Measurements from ENCODE around the gene C11orf97.

C11orf97 gene

DNA sequence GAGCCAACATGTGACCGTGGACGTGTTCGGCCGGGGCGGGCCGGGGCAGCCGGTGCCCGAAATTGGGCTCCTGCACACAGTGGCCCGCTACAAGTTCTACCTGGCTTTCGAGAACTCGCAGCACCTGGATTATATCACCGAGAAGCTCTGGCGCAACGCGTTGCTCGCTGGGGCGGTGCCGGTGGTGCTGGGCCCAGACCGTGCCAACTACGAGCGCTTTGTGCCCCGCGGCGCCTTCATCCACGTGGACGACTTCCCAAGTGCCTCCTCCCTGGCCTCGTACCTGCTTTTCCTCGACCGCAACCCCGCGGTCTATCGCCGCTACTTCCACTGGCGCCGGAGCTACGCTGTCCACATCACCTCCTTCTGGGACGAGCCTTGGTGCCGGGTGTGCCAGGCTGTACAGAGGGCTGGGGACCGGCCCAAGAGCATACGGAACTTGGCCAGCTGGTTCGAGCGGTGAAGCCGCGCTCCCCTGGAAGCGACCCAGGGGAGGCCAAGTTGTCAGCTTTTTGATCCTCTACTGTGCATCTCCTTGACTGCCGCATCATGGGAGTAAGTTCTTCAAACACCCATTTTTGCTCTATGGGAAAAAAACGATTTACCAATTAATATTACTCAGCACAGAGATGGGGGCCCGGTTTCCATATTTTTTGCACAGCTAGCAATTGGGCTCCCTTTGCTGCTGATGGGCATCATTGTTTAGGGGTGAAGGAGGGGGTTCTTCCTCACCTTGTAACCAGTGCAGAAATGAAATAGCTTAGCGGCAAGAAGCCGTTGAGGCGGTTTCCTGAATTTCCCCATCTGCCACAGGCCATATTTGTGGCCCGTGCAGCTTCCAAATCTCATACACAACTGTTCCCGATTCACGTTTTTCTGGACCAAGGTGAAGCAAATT, 33.3 kb downstream of the C11orf97 start:
- peak overlapping the region; percentile 83 for H3K9ac ChIP-seq (ENCODE audit: low read length)
- H3K27me3 ChIP-seq (ENCODE audit: insufficient read depth, low read length, poor library complexity), result no peaks in the 10 kb centered on the region

DNA sequence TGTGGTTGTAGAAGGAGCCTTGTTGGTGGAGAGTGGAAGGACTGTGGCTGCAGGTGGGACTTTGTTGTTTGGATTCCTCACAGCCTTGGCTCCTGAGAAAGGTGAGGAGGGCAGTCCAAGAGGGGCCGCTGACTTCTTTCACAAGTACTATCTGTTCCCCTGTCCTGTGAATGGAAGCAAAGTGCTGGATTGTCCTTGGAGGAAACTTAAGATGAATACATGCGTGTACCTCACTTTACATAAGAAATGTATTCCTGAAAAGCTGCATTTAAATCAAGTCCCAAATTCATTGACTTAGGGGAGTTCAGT, 33.9 kb downstream of the C11orf97 start:
- Histone ChIP-seq H4K8ac (ENCODE audit: low read depth, low read length) (no peak overlapping the region), H3K79me1 (ENCODE audit: low read length) (no peaks in the 10 kb centered on the region), H3K27me3 (ENCODE audit: insufficient read depth, low read length, poor library complexity) (no peaks in the 10 kb centered on the region), H3K4me2 (ENCODE audit: low read length) (peak overlapping the region; percentile 29), H4K5ac (ENCODE audit: low read length) (no peak overlapping the region), H3K18ac (ENCODE audit: low read length) (no peak overlapping the region), H3K4ac (ENCODE audit: low read depth, low read length) (no peak overlapping the region), H2BK120ac (ENCODE audit: low read depth, low read length) (no peak overlapping the region), H2BK15ac (replicated peaks; ENCODE audit: low read depth) (no peak overlapping the region), H3K4me1 (ENCODE audit: control insufficient read depth, low read depth, low read length) (no peaks in the 10 kb centered on the region), H3K23ac (ENCODE audit: low read length) (no peak overlapping the region), H3K36me3 (ENCODE audit: control insufficient read depth, insufficient read depth, low read length) (no peaks in the 10 kb centered on the region), H3K56ac (ENCODE audit: low read length) (peak overlapping the region; percentile 27), H2AK5ac (ENCODE audit: low read length) (no peak overlapping the region), H3K4me3 (ENCODE audit: low read length) (no peak overlapping the region), H3K27ac (ENCODE audit: low read depth, low read length) (no peak overlapping the region), H2BK5ac (ENCODE audit: low read length) (no peak overlapping the region), H3K79me2 (ENCODE audit: control insufficient read depth, insufficient read depth, low read length) (no peaks in the 10 kb centered on the region), H3K9ac (ENCODE audit: low read length) (peak overlapping the region; percentile 42)
- DNase-seq, result no peak
- no CpG with 5 or more reads among the region's 2 CpGs for WGBS (ENCODE audit: extremely low coverage, insufficient coverage, low lambda C conversion rate)

More for the DNA sequence above, 33.3 kb downstream of the C11orf97 start:
- H3K18ac ChIP-seq (ENCODE audit: low read length), result no peak overlapping the region
- H3K36me3 ChIP-seq (ENCODE audit: control insufficient read depth, insufficient read depth, low read length), result no peaks in the 10 kb centered on the region
- no peak for DNase-seq
- H2BK15ac ChIP-seq (replicated peaks; ENCODE audit: low read depth), result no peak overlapping the region
- WGBS (ENCODE audit: extremely low coverage, insufficient coverage, low lambda C conversion rate), result no CpG with 5 or more reads among the region's 54 CpGs
- H3K23ac ChIP-seq (ENCODE audit: low read length), result peak overlapping the region; percentile 48
- H3K4me3 ChIP-seq (ENCODE audit: low read length), result peak overlapping the region; percentile 48
- peak overlapping the region; percentile 73 for H3K4me2 ChIP-seq (ENCODE audit: low read length)
- no peak overlapping the region for H3K27ac ChIP-seq (ENCODE audit: low read depth, low read length)
- no peak overlapping the region for H2BK120ac ChIP-seq (ENCODE audit: low read depth, low read length)
- no peak overlapping the region for H2AK5ac ChIP-seq (ENCODE audit: low read length)
- H3K79me2 ChIP-seq (ENCODE audit: control insufficient read depth, insufficient read depth, low read length), result no peaks in the 10 kb centered on the region
- peak overlapping the region; percentile 99 for H3K56ac ChIP-seq (ENCODE audit: low read length)
- H3K79me1 ChIP-seq (ENCODE audit: low read length), result no peaks in the 10 kb centered on the region
- no peaks in the 10 kb centered on the region for H3K4me1 ChIP-seq (ENCODE audit: control insufficient read depth, low read depth, low read length)
- no peak overlapping the region for H4K8ac ChIP-seq (ENCODE audit: low read depth, low read length)
- no peak overlapping the region for H2BK5ac ChIP-seq (ENCODE audit: low read length)
- H3K4ac ChIP-seq (ENCODE audit: low read depth, low read length), result no peak overlapping the region
- H4K5ac ChIP-seq (ENCODE audit: low read length), result no peak overlapping the region

DNA sequence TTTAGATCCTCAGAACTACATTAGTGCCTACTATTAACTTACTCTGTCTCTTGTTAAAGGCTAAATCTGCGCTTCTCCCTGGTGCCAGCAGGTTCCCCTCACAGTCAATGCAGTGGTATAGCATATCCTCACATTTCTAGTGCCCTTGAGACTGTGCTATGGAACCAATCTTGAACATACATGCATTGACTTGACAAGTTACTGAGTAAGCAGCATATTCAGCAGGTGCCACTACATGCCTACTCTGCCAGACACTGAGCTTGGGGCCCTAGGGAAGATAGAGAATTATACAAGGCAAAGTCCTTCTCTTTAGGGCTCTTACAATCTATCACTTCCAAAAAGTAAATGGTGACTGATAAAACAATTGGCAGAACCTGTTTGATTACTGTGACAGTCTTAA, 34.6 kb downstream of the C11orf97 start:
- no peak overlapping the region for H4K5ac ChIP-seq (ENCODE audit: low read length)
- H2AK5ac ChIP-seq (ENCODE audit: low read length), result no peak overlapping the region
- no peak overlapping the region for H2BK120ac ChIP-seq (ENCODE audit: low read depth, low read length)
- H2BK5ac ChIP-seq (ENCODE audit: low read length), result no peak overlapping the region
- no peak overlapping the region for H3K23ac ChIP-seq (ENCODE audit: low read length)
- H3K36me3 ChIP-seq (ENCODE audit: control insufficient read depth, insufficient read depth, low read length), result no peaks in the 10 kb centered on the region
- no peak overlapping the region for H3K18ac ChIP-seq (ENCODE audit: low read length)
- no peak for DNase-seq
- H4K8ac ChIP-seq (ENCODE audit: low read depth, low read length), result no peak overlapping the region
- no peak overlapping the region for H3K56ac ChIP-seq (ENCODE audit: low read length)
- H3K79me1 ChIP-seq (ENCODE audit: low read length), result no peaks in the 10 kb centered on the region
- H3K27me3 ChIP-seq (ENCODE audit: insufficient read depth, low read length, poor library complexity), result no peaks in the 10 kb centered on the region
- H3K4ac ChIP-seq (ENCODE audit: low read depth, low read length), result no peak overlapping the region
- no peak overlapping the region for H3K4me2 ChIP-seq (ENCODE audit: low read length)
- no peak overlapping the region for H2BK15ac ChIP-seq (replicated peaks; ENCODE audit: low read depth)
- no peak overlapping the region for H3K9ac ChIP-seq (ENCODE audit: low read length)
- no CpG with 5 or more reads among the region's 1 CpG for WGBS (ENCODE audit: extremely low coverage, insufficient coverage, low lambda C conversion rate)
- no peak overlapping the region for H3K4me3 ChIP-seq (ENCODE audit: low read length)
- no peaks in the 10 kb centered on the region for H3K4me1 ChIP-seq (ENCODE audit: control insufficient read depth, low read depth, low read length)
- H3K79me2 ChIP-seq (ENCODE audit: control insufficient read depth, insufficient read depth, low read length), result no peaks in the 10 kb centered on the region
- H3K27ac ChIP-seq (ENCODE audit: low read depth, low read length), result no peak overlapping the region

DNA sequence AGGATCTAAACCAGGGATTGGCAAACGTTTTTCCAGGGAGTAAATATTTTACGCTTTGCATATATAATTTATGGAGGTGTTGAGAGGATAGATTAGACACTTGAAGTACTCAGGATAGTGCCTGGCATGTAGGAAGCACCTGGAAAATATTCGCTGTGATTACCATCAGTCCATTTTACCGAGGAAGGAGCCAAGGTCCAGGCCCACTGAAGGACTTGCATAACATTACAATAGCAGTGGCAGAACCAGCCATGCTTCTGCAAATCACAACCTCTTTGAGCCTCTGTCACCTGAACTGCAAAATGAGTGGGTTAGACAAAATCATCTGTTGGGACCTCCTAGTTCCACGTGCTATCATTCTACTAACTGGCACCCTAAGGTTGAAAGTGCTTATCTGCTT, 36.9 kb downstream of the C11orf97 start:
- H2AK5ac ChIP-seq (ENCODE audit: low read length), result no peak overlapping the region
- H3K4me1 ChIP-seq (ENCODE audit: control insufficient read depth, low read depth, low read length), result no peaks in the 10 kb centered on the region
- no peak overlapping the region for H3K56ac ChIP-seq (ENCODE audit: low read length)
- WGBS (ENCODE audit: extremely low coverage, insufficient coverage, low lambda C conversion rate), result no CpG with 5 or more reads among the region's 5 CpGs
- DNase-seq, result no peak
- no peak overlapping the region for H3K9ac ChIP-seq (ENCODE audit: low read length)
- H3K4ac ChIP-seq (ENCODE audit: low read depth, low read length), result no peak overlapping the region
- H2BK5ac ChIP-seq (ENCODE audit: low read length), result no peak overlapping the region
- H4K8ac ChIP-seq (ENCODE audit: low read depth, low read length), result no peak overlapping the region
- H3K23ac ChIP-seq (ENCODE audit: low read length), result no peak overlapping the region
- H2BK120ac ChIP-seq (ENCODE audit: low read depth, low read length), result no peak overlapping the region
- H3K18ac ChIP-seq (ENCODE audit: low read length), result no peak overlapping the region
- H2BK15ac ChIP-seq (replicated peaks; ENCODE audit: low read depth), result no peak overlapping the region
- H4K5ac ChIP-seq (ENCODE audit: low read length), result no peak overlapping the region
- no peaks in the 10 kb centered on the region for H3K36me3 ChIP-seq (ENCODE audit: control insufficient read depth, insufficient read depth, low read length)
- H3K27ac ChIP-seq (ENCODE audit: low read depth, low read length), result no peak overlapping the region
- H3K27me3 ChIP-seq (ENCODE audit: insufficient read depth, low read length, poor library complexity), result no peaks in the 10 kb centered on the region
- no peak overlapping the region for H3K4me3 ChIP-seq (ENCODE audit: low read length)
- no peaks in the 10 kb centered on the region for H3K79me2 ChIP-seq (ENCODE audit: control insufficient read depth, insufficient read depth, low read length)
- no peaks in the 10 kb centered on the region for H3K79me1 ChIP-seq (ENCODE audit: low read length)
- no peak overlapping the region for H3K4me2 ChIP-seq (ENCODE audit: low read length)

DNA sequence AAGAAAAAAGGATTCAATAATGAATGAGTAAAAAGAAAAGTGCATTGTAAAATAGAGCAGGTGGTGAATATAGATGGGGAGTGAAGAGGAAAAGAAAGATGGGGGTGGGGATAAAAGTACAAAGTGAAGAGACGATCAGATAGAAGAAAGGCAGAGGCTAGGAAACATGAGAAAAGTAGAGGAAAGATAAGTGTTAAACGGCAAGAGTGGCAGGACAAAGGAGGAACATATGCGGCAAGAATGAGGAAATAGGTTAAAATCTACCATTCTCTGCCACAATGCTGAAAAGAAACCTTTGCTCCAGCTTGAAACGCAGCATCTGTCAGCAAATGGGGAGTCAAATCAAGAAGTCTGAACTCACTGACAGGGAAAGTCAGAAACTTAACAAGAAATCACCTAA, 38.3 kb downstream of the C11orf97 start:
- no peak for DNase-seq
- Histone ChIP-seq H3K4me2 (ENCODE audit: low read length) (no peak overlapping the region), H4K5ac (ENCODE audit: low read length) (no peak overlapping the region), H3K4ac (ENCODE audit: low read depth, low read length) (no peak overlapping the region), H3K56ac (ENCODE audit: low read length) (no peak overlapping the region), H3K4me3 (ENCODE audit: low read length) (no peak overlapping the region), H3K27me3 (ENCODE audit: insufficient read depth, low read length, poor library complexity) (no peaks in the 10 kb centered on the region), H2AK5ac (ENCODE audit: low read length) (no peak overlapping the region), H4K8ac (ENCODE audit: low read depth, low read length) (no peak overlapping the region), H3K18ac (ENCODE audit: low read length) (no peak overlapping the region), H2BK120ac (ENCODE audit: low read depth, low read length) (no peak overlapping the region), H3K4me1 (ENCODE audit: control insufficient read depth, low read depth, low read length) (no peaks in the 10 kb centered on the region), H3K36me3 (ENCODE audit: control insufficient read depth, insufficient read depth, low read length) (no peaks in the 10 kb centered on the region), H2BK15ac (replicated peaks; ENCODE audit: low read depth) (no peak overlapping the region), H3K79me2 (ENCODE audit: control insufficient read depth, insufficient read depth, low read length) (no peaks in the 10 kb centered on the region), H3K27ac (ENCODE audit: low read depth, low read length) (no peak overlapping the region), H2BK5ac (ENCODE audit: low read length) (no peak overlapping the region), H3K23ac (ENCODE audit: low read length) (no peak overlapping the region), H3K79me1 (ENCODE audit: low read length) (no peaks in the 10 kb centered on the region), H3K9ac (ENCODE audit: low read length) (no peak overlapping the region)
- 100% methylated on average over 1 of the region's 4 CpGs for WGBS (ENCODE audit: extremely low coverage, insufficient coverage, low lambda C conversion rate)

DNA sequence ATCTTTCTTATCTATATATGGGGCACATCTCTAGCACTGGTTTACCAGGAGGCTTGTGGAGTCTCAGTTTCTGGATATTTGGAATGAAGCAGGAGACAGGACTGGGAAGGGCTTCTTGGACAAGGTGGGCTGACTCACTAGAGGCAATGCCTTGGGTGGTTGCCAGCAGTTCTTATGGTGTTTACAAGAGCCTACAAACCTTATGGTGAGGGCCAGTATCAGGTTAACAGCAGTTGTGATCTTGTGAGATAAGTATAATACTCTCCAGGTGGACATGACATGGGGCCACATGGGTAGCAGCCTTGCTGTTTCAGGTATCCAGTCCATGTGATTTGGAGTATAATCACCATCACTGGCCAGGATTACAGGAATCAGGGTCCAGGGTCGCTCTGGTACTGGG, 41.7 kb downstream of the C11orf97 start:
- no peak for DNase-seq
- H2BK5ac ChIP-seq (ENCODE audit: low read length), result no peak overlapping the region

More for the DNA sequence above, 41.7 kb downstream of the C11orf97 start:
- Histone ChIP-seq H3K18ac (ENCODE audit: low read length) (no peak overlapping the region), H2AK5ac (ENCODE audit: low read length) (no peak overlapping the region), H3K9ac (ENCODE audit: low read length) (no peak overlapping the region), H3K4me3 (ENCODE audit: low read length) (no peak overlapping the region), H3K27ac (ENCODE audit: low read depth, low read length) (no peak overlapping the region), H3K56ac (ENCODE audit: low read length) (no peak overlapping the region), H3K4me2 (ENCODE audit: low read length) (no peak overlapping the region), H3K4me1 (ENCODE audit: control insufficient read depth, low read depth, low read length) (no peaks in the 10 kb centered on the region), H3K79me1 (ENCODE audit: low read length) (no peaks in the 10 kb centered on the region), H3K27me3 (ENCODE audit: insufficient read depth, low read length, poor library complexity) (no peaks in the 10 kb centered on the region), H4K8ac (ENCODE audit: low read depth, low read length) (no peak overlapping the region), H3K23ac (ENCODE audit: low read length) (no peak overlapping the region), H3K79me2 (ENCODE audit: control insufficient read depth, insufficient read depth, low read length) (no peaks in the 10 kb centered on the region), H3K4ac (ENCODE audit: low read depth, low read length) (no peak overlapping the region), H3K36me3 (ENCODE audit: control insufficient read depth, insufficient read depth, low read length) (no peaks in the 10 kb centered on the region), H4K5ac (ENCODE audit: low read length) (no peak overlapping the region), H2BK120ac (ENCODE audit: low read depth, low read length) (no peak overlapping the region), H2BK15ac (replicated peaks; ENCODE audit: low read depth) (no peak overlapping the region)
- no CpG with 5 or more reads among the region's 1 CpG for WGBS (ENCODE audit: extremely low coverage, insufficient coverage, low lambda C conversion rate)
